ENCODE results near the gene AHRR. TPM values are rescaled to one million over a fixed set of nuclear protein-coding genes. Genes with fewer than 3 reads are reported as not detected.

Gene AHRR
- total and polyA plus RNA-seq, 9 of the 15 experiments (the other 6 are each of a cell fraction or from before 2014, with no cell fraction given) = 0.06 to 1.6 (median 0.75) TPM; not detected in 1

DNA sequence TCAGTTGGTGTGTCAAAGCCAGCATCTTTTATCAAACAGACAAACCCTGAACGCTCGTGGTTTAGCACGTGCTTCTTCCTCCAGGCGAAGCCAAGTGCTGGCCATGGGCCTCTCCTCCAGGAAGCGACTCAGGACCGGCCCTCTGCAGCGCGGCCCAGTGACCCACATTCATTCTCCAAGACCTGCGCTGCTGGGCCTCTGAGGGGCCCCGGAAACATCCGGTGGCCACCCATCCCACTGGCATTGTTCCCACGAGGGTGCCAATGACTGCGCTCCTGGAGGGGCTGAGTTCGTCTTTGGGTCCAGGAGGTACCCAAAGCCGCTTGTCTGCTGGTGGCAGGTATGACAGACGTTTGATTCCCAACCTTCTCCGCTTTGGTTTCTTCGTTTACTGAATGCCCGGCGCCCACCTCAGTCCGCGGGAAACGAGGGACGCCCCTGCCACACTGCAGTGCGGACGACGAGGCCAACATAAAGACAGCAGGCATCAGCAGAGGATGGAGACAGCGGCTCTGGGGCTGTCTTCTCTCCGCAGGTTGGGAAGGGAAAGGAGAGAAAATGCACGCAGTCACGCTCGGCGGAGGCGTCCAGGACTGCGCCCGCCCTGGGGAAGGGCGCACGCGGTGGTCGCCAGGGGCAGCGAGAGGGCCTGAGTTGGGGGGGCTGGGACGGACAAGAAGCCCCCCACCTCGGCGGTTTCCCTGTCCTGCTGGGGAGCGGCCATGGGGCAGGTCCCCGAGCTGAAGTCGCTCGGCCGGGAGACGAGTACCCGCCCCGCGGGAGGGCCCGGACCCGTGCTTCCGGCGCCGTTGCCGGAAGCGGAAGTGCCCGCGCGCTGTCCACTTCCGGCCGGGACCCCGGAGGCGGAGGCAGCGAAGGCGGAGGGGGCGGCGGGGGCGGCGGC lies 121.1 kb downstream of the AHRR start, which contains the start of gene EXOC3 (continued):
- TF ChIP-seq, protein P1, sequence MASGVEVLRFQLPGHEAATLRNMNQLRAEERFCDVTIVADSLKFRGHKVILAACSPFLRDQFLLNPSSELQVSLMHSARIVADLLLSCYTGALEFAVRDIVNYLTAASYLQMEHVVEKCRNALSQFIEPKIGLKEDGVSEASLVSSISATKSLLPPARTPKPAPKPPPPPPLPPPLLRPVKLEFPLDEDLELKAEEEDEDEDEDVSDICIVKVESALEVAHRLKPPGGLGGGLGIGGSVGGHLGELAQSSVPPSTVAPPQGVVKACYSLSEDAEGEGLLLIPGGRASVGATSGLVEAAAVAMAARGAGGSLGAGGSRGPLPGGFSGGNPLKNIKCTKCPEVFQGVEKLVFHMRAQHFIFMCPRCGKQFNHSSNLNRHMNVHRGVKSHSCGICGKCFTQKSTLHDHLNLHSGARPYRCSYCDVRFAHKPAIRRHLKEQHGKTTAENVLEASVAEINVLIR (CRISPR knock-in tag; IDR thresholded peaks at IDR 0.05) = 0 out of 2 replicates have a peak, but pooled peaks have one; percentile 26
- TF ChIP-seq, protein P2, sequence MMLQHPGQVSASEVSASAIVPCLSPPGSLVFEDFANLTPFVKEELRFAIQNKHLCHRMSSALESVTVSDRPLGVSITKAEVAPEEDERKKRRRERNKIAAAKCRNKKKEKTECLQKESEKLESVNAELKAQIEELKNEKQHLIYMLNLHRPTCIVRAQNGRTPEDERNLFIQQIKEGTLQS (IDR thresholded peaks at IDR 0.05) = no peak
- TF ChIP-seq, protein P2 (CRISPR knock-in tag; conservative IDR thresholded peaks at IDR 0.05) = 0 out of 2 replicates have a peak, but pooled peaks have one; percentile 45
- TF ChIP-seq KDM4B (IDR thresholded peaks at IDR 0.05; ENCODE audit: borderline replicate concordance in 2 of 2, low read depth in 1 of 2) = peak in 1 of 2 experiments; percentile 91; a peak in 2 of 4 replicates
- TF ChIP-seq ZFPM2 (CRISPR knock-in tag; IDR thresholded peaks at IDR 0.05) = no peak
- no peak for TF ChIP-seq IFI16 (CRISPR knock-in tag; IDR thresholded peaks at IDR 0.05)
- no peak for TF ChIP-seq STAG1 (CRISPR knock-in tag; IDR thresholded peaks at IDR 0.05; ENCODE audit: borderline replicate concordance)
- no peak for TF ChIP-seq JUN (IDR thresholded peaks at IDR 0.05; ENCODE audit: borderline replicate concordance, low read depth, low read length)
- TF ChIP-seq JUN (CRISPR knock-in tag; IDR thresholded peaks at IDR 0.05; ENCODE audit: borderline replicate concordance) = peak; percentile 83; the same call in 1 of the 2 replicates
- no peak for TF ChIP-seq ZNF79 (CRISPR knock-in tag; IDR thresholded peaks at IDR 0.05; ENCODE audit: low read depth)
- TF ChIP-seq, protein P3, sequence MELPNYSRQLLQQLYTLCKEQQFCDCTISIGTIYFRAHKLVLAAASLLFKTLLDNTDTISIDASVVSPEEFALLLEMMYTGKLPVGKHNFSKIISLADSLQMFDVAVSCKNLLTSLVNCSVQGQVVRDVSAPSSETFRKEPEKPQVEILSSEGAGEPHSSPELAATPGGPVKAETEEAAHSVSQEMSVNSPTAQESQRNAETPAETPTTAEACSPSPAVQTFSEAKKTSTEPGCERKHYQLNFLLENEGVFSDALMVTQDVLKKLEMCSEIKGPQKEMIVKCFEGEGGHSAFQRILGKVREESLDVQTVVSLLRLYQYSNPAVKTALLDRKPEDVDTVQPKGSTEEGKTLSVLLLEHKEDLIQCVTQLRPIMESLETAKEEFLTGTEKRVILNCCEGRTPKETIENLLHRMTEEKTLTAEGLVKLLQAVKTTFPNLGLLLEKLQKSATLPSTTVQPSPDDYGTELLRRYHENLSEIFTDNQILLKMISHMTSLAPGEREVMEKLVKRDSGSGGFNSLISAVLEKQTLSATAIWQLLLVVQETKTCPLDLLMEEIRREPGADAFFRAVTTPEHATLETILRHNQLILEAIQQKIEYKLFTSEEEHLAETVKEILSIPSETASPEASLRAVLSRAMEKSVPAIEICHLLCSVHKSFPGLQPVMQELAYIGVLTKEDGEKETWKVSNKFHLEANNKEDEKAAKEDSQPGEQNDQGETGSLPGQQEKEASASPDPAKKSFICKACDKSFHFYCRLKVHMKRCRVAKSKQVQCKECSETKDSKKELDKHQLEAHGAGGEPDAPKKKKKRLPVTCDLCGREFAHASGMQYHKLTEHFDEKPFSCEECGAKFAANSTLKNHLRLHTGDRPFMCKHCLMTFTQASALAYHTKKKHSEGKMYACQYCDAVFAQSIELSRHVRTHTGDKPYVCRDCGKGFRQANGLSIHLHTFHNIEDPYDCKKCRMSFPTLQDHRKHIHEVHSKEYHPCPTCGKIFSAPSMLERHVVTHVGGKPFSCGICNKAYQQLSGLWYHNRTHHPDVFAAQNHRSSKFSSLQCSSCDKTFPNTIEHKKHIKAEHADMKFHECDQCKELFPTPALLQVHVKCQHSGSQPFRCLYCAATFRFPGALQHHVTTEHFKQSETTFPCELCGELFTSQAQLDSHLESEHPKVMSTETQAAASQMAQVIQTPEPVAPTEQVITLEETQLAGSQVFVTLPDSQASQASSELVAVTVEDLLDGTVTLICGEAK (IDR thresholded peaks at IDR 0.05) = peak; percentile 97
- TF ChIP-seq, protein P3 (CRISPR knock-in tag; IDR thresholded peaks at IDR 0.05) = no peak
- TF ChIP-seq CAMTA2 (CRISPR knock-in tag; conservative IDR thresholded peaks at IDR 0.05) = no peak
- peak; percentile 64; the same call in 1 of the 2 replicates for TF ChIP-seq ETV1 (tag; conservative IDR thresholded peaks at IDR 0.05; ENCODE audit: low read depth)
- no peak for TF ChIP-seq BACH1 (tag; IDR thresholded peaks at IDR 0.05)
